SK-N-SH (cell line): ENCODE data around the gene ARG2. TPM values are rescaled to one million over a fixed set of nuclear protein-coding genes. Genes with fewer than 3 reads are reported as not detected.

Experiments used
- CTCF ChIA-PET: fragments of 300-600, 350-600 bp; formaldehyde crosslinking; extraction: SDS; loops from one replicate; lab custom pipeline; 2021; lab: Yijun Ruan, JAX
- POLR2A ChIA-PET: fragments of 350-600 bp; sonication (Branson Sonifier 250); formaldehyde crosslinking; extraction: SDS; loops from one replicate; lab custom pipeline; 2020; ENCODE audit warnings: antibody characterized with exemption, inconsistent platforms; lab: Yijun Ruan, JAX
- DNase-seq: peaks from one replicate; pipeline ENCODE4 v3.0.0; 2012
- H2AFZ ChIP-seq: fragments of 200-600 bp; sonication (generic); 2 replicates; pipeline ENCODE4 v1.8.1; 2016; ENCODE audit warnings: antibody characterized with exemption, mild to moderate bottlenecking, low read depth
- H3F3A ChIP-seq: fragments of 200-600 bp; sonication (generic); replicated peaks from 2 replicates; pipeline ENCODE3; 2016; ENCODE audit warnings: antibody characterized with exemption, mild to moderate bottlenecking; ENCODE audit not compliant: insufficient read depth
- H3K27ac ChIP-seq, 2 experiments: fragments of 200-500 bp in 1 of 2; fragments of 200-600 bp in 1 of 2; sonication (Bioruptor generic) in 1 of 2; sonication (generic), shearing (Covaris generic) in 1 of 2; 2 replicates each; pipeline versions ENCODE4 v1.5.1 to v1.6.1; 2014 to 2016; ENCODE audit warnings: low read depth in 2 of 2, inconsistent platforms in 1 of 2, low read length in 1 of 2, mild to moderate bottlenecking in 1 of 2, mixed read lengths in 1 of 2
- H3K27me3 ChIP-seq: fragments of 200-600 bp; sonication (generic), shearing (Covaris generic); 2 replicates; pipeline ENCODE4 v1.6.1; 2016; ENCODE audit warnings: mixed run types; ENCODE audit not compliant: insufficient read depth
- H3K36me3 ChIP-seq, 2 experiments: fragments of 200-500 bp in 1 of 2; fragments of 200-600 bp in 1 of 2; sonication (Bioruptor generic) in 1 of 2; sonication (generic) in 1 of 2; replicated peaks in 1 of 2; 2 replicates each; pipeline versions ENCODE3 to v1.5.1; 2014 to 2016; ENCODE audit warnings: low read length in 1 of 2, mild to moderate bottlenecking in 1 of 2; ENCODE audit not compliant: insufficient read depth in 2 of 2, control insufficient read depth in 1 of 2
- H3K4me1 ChIP-seq, 2 experiments: fragments of 200-500 bp in 1 of 2; fragments of 200-600 bp in 1 of 2; sonication (Bioruptor generic) in 1 of 2; sonication (generic), shearing (Covaris generic) in 1 of 2; 2 replicates each; pipeline versions ENCODE4 v1.5.1 to v1.6.1; 2014 to 2016; ENCODE audit warnings: low read depth in 1 of 2, low read length in 1 of 2, mixed run types in 1 of 2; ENCODE audit not compliant: insufficient read depth in 2 of 2, control insufficient read depth in 1 of 2
- H3K4me2 ChIP-seq: fragments of 200-600 bp; sonication (generic), shearing (Covaris generic); 2 replicates; pipeline ENCODE4 v1.6.1; 2017; ENCODE audit warnings: mixed run types
- H3K4me3 ChIP-seq, 2 experiments: fragments of 200-500 bp in 1 of 2; fragments of 200-600 bp in 1 of 2; sonication (Bioruptor generic) in 1 of 2; sonication (generic), shearing (Covaris generic) in 1 of 2; 2 replicates each; pipeline versions ENCODE4 v1.5.1 to v1.8.1; 2014 to 2016; ENCODE audit warnings: low read depth in 2 of 2, inconsistent platforms in 1 of 2, low read length in 1 of 2, mild to moderate bottlenecking in 1 of 2, mixed read lengths in 1 of 2, moderate library complexity in 1 of 2
- H3K79me2 ChIP-seq: fragments of 200-600 bp; sonication (generic); 2 replicates; pipeline ENCODE4 v1.8.1; 2017; ENCODE audit warnings: mild to moderate bottlenecking; ENCODE audit not compliant: insufficient read depth
- H3K9ac ChIP-seq: fragments of 200-600 bp; sonication (generic); 2 replicates; pipeline ENCODE4 v1.6.1; 2017; ENCODE audit warnings: mixed run types
- H3K9me2 ChIP-seq: fragments of 200-600 bp; sonication (generic); 2 replicates; pipeline ENCODE4 v1.6.1; 2017; ENCODE audit warnings: mixed run types
- H3K9me3 ChIP-seq: fragments of 200-600 bp; sonication (generic); 2 replicates; pipeline ENCODE4 v1.6.1; 2017; ENCODE audit warnings: mixed run types, mild to moderate bottlenecking, moderate library complexity
- H4K20me1 ChIP-seq: fragments of 200-600 bp; sonication (generic); 2 replicates; pipeline ENCODE4 v1.6.1; 2017; ENCODE audit warnings: mild to moderate bottlenecking, mixed run types; ENCODE audit not compliant: insufficient read depth
- ELF1 ChIP-seq: IDR thresholded peaks from 2 replicates; pipeline ENCODE4 v1.4.0; 2012
- EZH2phosphoT487 ChIP-seq: fragments of 200-600 bp; sonication (generic); IDR thresholded peaks from 2 replicates; pipeline ENCODE4 v1.6.1; 2017; ENCODE audit warnings: low read depth, mixed run types, mild to moderate bottlenecking, antibody characterized with exemption, moderate library complexity, borderline replicate concordance
- GABPA ChIP-seq: IDR thresholded peaks from 2 replicates; pipeline ENCODE4 v1.4.0; 2012; ENCODE audit warnings: low read depth, mild to moderate bottlenecking
- IRF3 ChIP-seq: fragments of 150-350 bp; IDR thresholded peaks from 2 replicates; pipeline ENCODE4 v1.6.1; 2016; ENCODE audit warnings: mild to moderate bottlenecking, low read depth, low read length
- MAX ChIP-seq: IDR thresholded peaks from 2 replicates; pipeline ENCODE4 v1.4.0; 2012; ENCODE audit warnings: low read depth
- MEF2A ChIP-seq: IDR thresholded peaks from 2 replicates; pipeline ENCODE4 v1.4.0; 2012; ENCODE audit warnings: low read depth, borderline replicate concordance
- MXI1 ChIP-seq: IDR thresholded peaks from 2 replicates; pipeline ENCODE4 v1.6.1; 2012; ENCODE audit warnings: mild to moderate bottlenecking, low read depth, low read length, improper control_type of control experiment
- NFIC ChIP-seq: IDR thresholded peaks from 2 replicates; pipeline ENCODE4 v1.4.0; 2012; ENCODE audit warnings: borderline replicate concordance
- RCOR1 ChIP-seq: fragments of 150-350 bp; IDR thresholded peaks from 2 replicates; pipeline ENCODE4 v1.6.1; 2017; ENCODE audit warnings: antibody characterized with exemption, low read length
- REST ChIP-seq: IDR thresholded peaks from 2 replicates; pipeline ENCODE4 v1.6.1; 2012; ENCODE audit warnings: mild to moderate bottlenecking, low read depth, low read length, moderate library complexity
- RFX5 ChIP-seq: IDR thresholded peaks from 2 replicates; pipeline ENCODE4 v1.6.1; 2012; ENCODE audit warnings: mild to moderate bottlenecking, improper control_type of control experiment, low read length
- TAF1 ChIP-seq: IDR thresholded peaks from 2 replicates; pipeline ENCODE4 v1.6.1; 2012; ENCODE audit warnings: low read depth, mild to moderate bottlenecking, low read length, moderate library complexity, borderline replicate concordance
- TCF12 ChIP-seq: IDR thresholded peaks from 2 replicates; pipeline ENCODE4 v1.4.0; 2012
- ZBTB33 ChIP-seq: IDR thresholded peaks from 2 replicates; pipeline ENCODE4 v1.4.0; 2012; ENCODE audit warnings: low read depth, borderline replicate concordance
- WGBS: methylation state at CpG from one replicate; pipeline ENCODE4 v1.1.6; 2017; ENCODE audit warnings: low lambda C conversion rate; 5-methylcytosine and 5-hydroxymethylcytosine counted together
- polyA plus RNA-seq, 3 experiments: library from polyadenylated mRNA; depleted of rRNA; stranded (reverse); fragments of >200 nt; gene quantifications; 2 replicates each; pipeline ENCODE4 v1.2.3, GENCODE V29; 2012

ARG2 gene
- polyA plus RNA-seq, 1 of the 3 experiments (the other 2 are of a cell fraction), result 2.6 TPM

GRCh38 chr14:67641902-67642749, 22.4 kb downstream of the ARG2 start:
- Histone ChIP-seq H3K27ac (no peak overlapping the region), H2AFZ (no peak overlapping the region), H3K4me1 (no peaks in the 10 kb centered on the region), H3K36me3 (peaks cover 0 to 17% of the 10 kb centered on the region in 2 experiments), H4K20me1 (no peaks in the 10 kb centered on the region), H3K9me3 (no peaks in the 10 kb centered on the region), H3K9me2 (no peaks in the 10 kb centered on the region), H3K4me3 (no peak overlapping the region), H3K4me2 (no peak overlapping the region), H3K9ac (no peak overlapping the region), H3F3A (no peaks in the 10 kb centered on the region), H3K79me2 (no peaks in the 10 kb centered on the region), H3K27me3 (no peaks in the 10 kb centered on the region)
- WGBS, result 89% methylated on average over 5 of the region's 5 CpGs
- no peak for DNase-seq
- TF ChIP-seq TAF1 (no peak), RCOR1 (no peak), TCF12 (no peak), MAX (no peak), REST (no peak), IRF3 (no peak), MEF2A (no peak), NFIC (no peak), GABPA (no peak), ZBTB33 (no peak), EZH2phosphoT487 (no peak), ELF1 (no peak), MXI1 (no peak), RFX5 (no peak)
- ChIA-PET POLR2A (no interaction called here), CTCF (interaction anchor here (1.1 to 1.2 kb wide), 3 partner anchors 19 to 25 kb away, joined by 3 to 6 read pairs (median 4); no protein-coding TSS in a partner anchor)
